Osteoblast (primary cell): ENCODE results near the gene TMEM161B. TPM values are rescaled to one million over a fixed set of nuclear protein-coding genes. Genes with fewer than 3 reads are reported as not detected.

Experiments
- DNase-seq: peaks from one replicate; pipeline ENCODE4 v3.0.0; 2011; ENCODE audit warnings: low spot score, mixed read lengths; ENCODE audit not compliant: insufficient read length; ENCODE audit errors: missing footprints
- H2AFZ ChIP-seq: 2 replicates; pipeline ENCODE4 v1.6.0; 2011; ENCODE audit warnings: mild to moderate bottlenecking, low read length
- H3K27ac ChIP-seq: 2 replicates; pipeline ENCODE4 v1.5.1; 2011; ENCODE audit warnings: mild to moderate bottlenecking, low read depth, low read length, moderate library complexity
- H3K27me3 ChIP-seq: 2 replicates; pipeline ENCODE4 v1.6.0; 2012; ENCODE audit warnings: mild to moderate bottlenecking, control low read depth, inconsistent platforms, low read length, moderate library complexity; ENCODE audit not compliant: insufficient read depth
- H3K36me3 ChIP-seq: 2 replicates; pipeline ENCODE4 v1.5.1; 2011; ENCODE audit warnings: mild to moderate bottlenecking, low read length, control low read depth, moderate library complexity; ENCODE audit not compliant: insufficient read depth
- H3K4me1 ChIP-seq: 2 replicates; pipeline ENCODE4 v1.5.1; 2011; ENCODE audit warnings: mild to moderate bottlenecking, low read length, control low read depth, moderate library complexity; ENCODE audit not compliant: insufficient read depth
- H3K4me2 ChIP-seq: 2 replicates; pipeline ENCODE4 v1.6.0; 2011; ENCODE audit warnings: mild to moderate bottlenecking, low read length; ENCODE audit not compliant: insufficient read depth
- H3K4me3 ChIP-seq: fragments of 200-600 bp; sonication (generic); 3 replicates; pipeline ENCODE4 v1.5.1; 2012; ENCODE audit warnings: mild to moderate bottlenecking, low read length, inconsistent platforms; ENCODE audit not compliant: insufficient read depth
- H3K79me2 ChIP-seq: 2 replicates; pipeline ENCODE4 v1.6.0; 2012; ENCODE audit warnings: mild to moderate bottlenecking, low read length, control low read depth, inconsistent platforms; ENCODE audit not compliant: insufficient read depth
- H3K9me3 ChIP-seq: 2 replicates; pipeline ENCODE4 v1.5.1; 2011; ENCODE audit warnings: low read depth, low read length, control low read depth
- H4K20me1 ChIP-seq: 2 replicates; pipeline ENCODE4 v1.6.0; 2012; ENCODE audit warnings: mild to moderate bottlenecking, low read length, control low read depth; ENCODE audit not compliant: insufficient read depth
- total RNA-seq: library from RNA; depleted of rRNA; stranded (reverse); fragments of >200 nt; gene quantifications from 2 replicates; pipeline ENCODE4 v1.2.3, GENCODE V29; 2012
- TF ChIP-seq, protein P1 (sequence below): IDR thresholded peaks from 2 replicates; pipeline ENCODE4 v1.5.1; 2011; ENCODE audit warnings: mild to moderate bottlenecking, low read depth, low read length, moderate library complexity; ENCODE audit errors: extremely low read depth

TMEM161B gene
- total RNA-seq, 1 donor: 17.4 TPM

DNA sequence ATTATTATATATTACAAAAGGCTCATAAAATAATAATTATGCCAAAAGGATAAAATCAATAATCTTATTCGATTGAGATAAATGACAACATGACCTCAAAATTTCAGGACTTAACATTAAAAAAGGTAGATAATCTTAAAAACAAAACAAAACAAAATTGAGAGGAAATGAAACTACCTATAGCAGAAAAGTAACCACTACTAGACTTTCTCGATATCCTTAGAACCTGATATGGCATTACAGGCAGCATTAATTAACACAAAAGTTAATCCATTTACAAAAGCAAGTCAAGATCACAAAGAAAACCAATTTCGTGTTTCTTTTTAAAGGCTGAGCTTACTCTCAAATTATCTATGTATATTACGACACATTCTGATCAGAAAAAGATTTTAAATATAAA lies 29.9 kb downstream of the TMEM161B start:
- Histone ChIP-seq H3K36me3 (no peaks in the 10 kb centered on the region), H3K4me3 (no peak overlapping the region), H3K4me2 (no peak overlapping the region), H3K4me1 (peaks cover 2% of the 10 kb centered on the region), H3K27me3 (no peaks in the 10 kb centered on the region), H3K27ac (no peak overlapping the region), H2AFZ (no peak overlapping the region), H3K79me2 (peaks cover 22% of the 10 kb centered on the region), H4K20me1 (peaks cover 5% of the 10 kb centered on the region), H3K9me3 (no peaks in the 10 kb centered on the region)
- TF ChIP-seq, protein P1, sequence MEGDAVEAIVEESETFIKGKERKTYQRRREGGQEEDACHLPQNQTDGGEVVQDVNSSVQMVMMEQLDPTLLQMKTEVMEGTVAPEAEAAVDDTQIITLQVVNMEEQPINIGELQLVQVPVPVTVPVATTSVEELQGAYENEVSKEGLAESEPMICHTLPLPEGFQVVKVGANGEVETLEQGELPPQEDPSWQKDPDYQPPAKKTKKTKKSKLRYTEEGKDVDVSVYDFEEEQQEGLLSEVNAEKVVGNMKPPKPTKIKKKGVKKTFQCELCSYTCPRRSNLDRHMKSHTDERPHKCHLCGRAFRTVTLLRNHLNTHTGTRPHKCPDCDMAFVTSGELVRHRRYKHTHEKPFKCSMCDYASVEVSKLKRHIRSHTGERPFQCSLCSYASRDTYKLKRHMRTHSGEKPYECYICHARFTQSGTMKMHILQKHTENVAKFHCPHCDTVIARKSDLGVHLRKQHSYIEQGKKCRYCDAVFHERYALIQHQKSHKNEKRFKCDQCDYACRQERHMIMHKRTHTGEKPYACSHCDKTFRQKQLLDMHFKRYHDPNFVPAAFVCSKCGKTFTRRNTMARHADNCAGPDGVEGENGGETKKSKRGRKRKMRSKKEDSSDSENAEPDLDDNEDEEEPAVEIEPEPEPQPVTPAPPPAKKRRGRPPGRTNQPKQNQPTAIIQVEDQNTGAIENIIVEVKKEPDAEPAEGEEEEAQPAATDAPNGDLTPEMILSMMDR: no peak
- DNase-seq: no peak

DNA sequence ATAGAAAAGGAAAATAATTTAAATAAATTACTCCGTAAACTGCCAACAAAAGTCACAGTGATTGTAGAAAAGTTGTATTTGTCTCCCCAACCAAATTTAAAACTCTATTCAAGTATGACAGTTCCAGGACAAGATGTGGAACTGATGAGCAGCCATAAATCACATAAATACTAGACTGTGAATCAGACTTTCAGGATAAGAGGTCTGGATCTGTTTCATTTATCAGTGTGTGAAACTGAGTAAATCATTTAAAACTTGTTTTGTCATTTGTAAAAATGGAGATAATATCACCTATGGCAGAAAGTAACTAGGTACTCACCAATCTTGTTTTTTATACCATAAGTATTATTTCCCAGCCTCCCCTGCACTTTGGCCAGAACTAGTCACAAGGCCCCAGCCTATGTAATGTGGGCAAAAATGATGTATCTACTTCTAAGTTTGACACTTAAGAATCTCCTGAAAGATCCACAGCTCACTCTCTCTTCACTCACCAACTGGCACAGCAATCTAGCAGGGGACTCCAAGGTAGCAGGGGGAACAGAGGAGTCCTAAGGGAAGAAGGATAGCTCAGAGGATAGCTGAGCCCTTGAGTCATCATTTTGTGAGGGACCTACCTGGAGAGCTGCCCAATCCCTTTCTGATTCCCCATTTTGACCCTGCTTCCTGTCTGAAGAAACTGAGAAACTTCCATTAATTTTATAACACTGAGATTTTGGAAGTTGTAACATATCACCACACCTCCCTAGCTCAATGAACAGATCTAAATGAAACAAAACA lies 31.6 kb downstream of the TMEM161B start:
- H3K4me1 ChIP-seq: peaks cover 2% of the 10 kb centered on the region
- peaks cover 13% of the 10 kb centered on the region for H3K79me2 ChIP-seq
- H4K20me1 ChIP-seq: peaks cover under 1% of the 10 kb centered on the region
- H3K36me3 ChIP-seq: no peaks in the 10 kb centered on the region
- no peak for DNase-seq
- no peak overlapping the region for H2AFZ ChIP-seq
- H3K27me3 ChIP-seq: no peaks in the 10 kb centered on the region
- no peak overlapping the region for H3K27ac ChIP-seq
- TF ChIP-seq, protein P1: no peak
- H3K4me3 ChIP-seq: no peak overlapping the region
- no peaks in the 10 kb centered on the region for H3K9me3 ChIP-seq
- no peak overlapping the region for H3K4me2 ChIP-seq

DNA sequence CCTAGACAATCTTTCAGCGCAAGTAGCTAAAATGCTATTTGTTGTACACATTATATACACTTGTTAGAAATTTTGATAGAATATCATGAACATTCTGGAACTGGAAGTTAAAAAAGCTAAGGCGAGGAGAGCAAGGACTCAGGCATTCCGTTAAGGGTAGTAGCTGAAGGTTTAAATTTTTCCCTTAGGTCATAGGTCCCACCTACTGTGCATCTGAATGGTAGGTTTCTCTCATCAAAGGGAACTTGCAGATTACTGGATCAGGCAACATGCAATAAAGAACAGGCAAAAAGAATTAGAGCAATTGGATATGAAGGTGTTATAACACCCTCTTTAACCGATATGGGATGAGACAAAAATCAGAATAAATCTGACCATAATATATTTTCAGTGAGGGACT lies 32.8 kb downstream of the TMEM161B start:
- Histone ChIP-seq H3K4me2 (no peak overlapping the region), H3K36me3 (no peaks in the 10 kb centered on the region), H2AFZ (no peak overlapping the region), H3K9me3 (no peaks in the 10 kb centered on the region), H3K4me1 (peaks cover 2% of the 10 kb centered on the region), H4K20me1 (no peaks in the 10 kb centered on the region), H3K27me3 (no peaks in the 10 kb centered on the region), H3K79me2 (peaks cover 2% of the 10 kb centered on the region), H3K27ac (no peak overlapping the region), H3K4me3 (no peak overlapping the region)
- TF ChIP-seq, protein P1: no peak
- no peak for DNase-seq

DNA sequence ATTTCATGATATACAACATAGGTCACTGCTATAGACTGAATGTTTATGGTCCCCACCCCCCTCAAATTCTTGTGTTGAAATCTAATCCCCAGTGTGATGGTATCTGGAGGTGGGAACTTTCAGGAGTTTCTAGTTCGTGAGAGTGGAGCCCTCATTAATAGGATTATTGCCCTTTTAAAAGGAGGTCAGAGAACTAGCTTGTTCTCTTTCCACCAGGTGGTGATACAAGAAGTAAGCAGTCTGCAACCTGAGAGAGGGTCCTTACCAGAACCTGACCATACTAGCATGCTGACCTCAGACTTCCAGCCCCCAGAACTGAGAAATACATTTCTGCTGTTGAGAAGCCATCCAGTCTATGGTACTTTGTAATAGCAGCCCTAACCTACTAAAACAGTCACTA lies 33.3 kb downstream of the TMEM161B start:
- Histone ChIP-seq H3K36me3 (no peaks in the 10 kb centered on the region), H3K27ac (no peak overlapping the region), H3K9me3 (no peaks in the 10 kb centered on the region), H4K20me1 (no peaks in the 10 kb centered on the region), H3K27me3 (no peaks in the 10 kb centered on the region), H2AFZ (no peak overlapping the region), H3K4me1 (peaks cover 2% of the 10 kb centered on the region), H3K4me2 (no peak overlapping the region), H3K4me3 (no peak overlapping the region), H3K79me2 (peaks cover 2% of the 10 kb centered on the region)
- TF ChIP-seq, protein P1: no peak
- no peak for DNase-seq
